Fibroblast of villous mesenchyme (primary cell): ENCODE data around the gene LRRTM1. TPM values are rescaled to one million over a fixed set of nuclear protein-coding genes. Genes with fewer than 3 reads are reported as not detected.

Experiments used
- DNase-seq: peaks from one replicate; pipeline ENCODE4 v3.0.0-alpha.2; 2010; ENCODE audit warnings: low read depth
- H3K4me3 ChIP-seq: 2 replicates; pipeline ENCODE4 v1.5.1; 2011; ENCODE audit warnings: low read depth, mild to moderate bottlenecking, low read length
- total RNA-seq: library from RNA; depleted of rRNA; stranded (reverse); fragments of >200 nt; gene quantifications from 2 replicates; pipeline ENCODE4 v1.2.3, GENCODE V29; 2012
- TF ChIP-seq, protein P1 (sequence below): IDR thresholded peaks from 2 replicates; pipeline ENCODE4 v1.5.1; 2012; ENCODE audit warnings: low read depth, mild to moderate bottlenecking, low read length; ENCODE audit not compliant: insufficient read depth

Gene LRRTM1
- total RNA-seq, 1 donor = not detected

DNA sequence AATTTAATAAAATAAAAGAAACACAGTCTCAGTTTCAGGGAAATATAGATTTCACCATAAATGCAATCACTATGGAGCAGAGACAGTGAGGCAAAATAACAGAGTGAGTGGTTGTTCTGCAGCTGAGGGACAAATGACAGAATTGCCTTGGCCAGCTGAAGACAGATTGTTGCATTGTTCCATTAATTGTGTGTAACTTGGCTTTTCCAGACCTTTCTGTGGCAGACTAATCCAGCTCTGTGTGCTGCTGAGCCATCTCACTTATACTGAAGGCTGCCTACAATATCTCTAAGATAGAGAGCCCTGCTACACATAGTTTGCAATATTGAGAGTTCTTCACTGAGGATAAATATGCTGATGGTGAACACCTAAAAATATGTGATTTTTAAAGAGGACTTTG lies 11.5 kb downstream of the LRRTM1 start:
- TF ChIP-seq, protein P1, sequence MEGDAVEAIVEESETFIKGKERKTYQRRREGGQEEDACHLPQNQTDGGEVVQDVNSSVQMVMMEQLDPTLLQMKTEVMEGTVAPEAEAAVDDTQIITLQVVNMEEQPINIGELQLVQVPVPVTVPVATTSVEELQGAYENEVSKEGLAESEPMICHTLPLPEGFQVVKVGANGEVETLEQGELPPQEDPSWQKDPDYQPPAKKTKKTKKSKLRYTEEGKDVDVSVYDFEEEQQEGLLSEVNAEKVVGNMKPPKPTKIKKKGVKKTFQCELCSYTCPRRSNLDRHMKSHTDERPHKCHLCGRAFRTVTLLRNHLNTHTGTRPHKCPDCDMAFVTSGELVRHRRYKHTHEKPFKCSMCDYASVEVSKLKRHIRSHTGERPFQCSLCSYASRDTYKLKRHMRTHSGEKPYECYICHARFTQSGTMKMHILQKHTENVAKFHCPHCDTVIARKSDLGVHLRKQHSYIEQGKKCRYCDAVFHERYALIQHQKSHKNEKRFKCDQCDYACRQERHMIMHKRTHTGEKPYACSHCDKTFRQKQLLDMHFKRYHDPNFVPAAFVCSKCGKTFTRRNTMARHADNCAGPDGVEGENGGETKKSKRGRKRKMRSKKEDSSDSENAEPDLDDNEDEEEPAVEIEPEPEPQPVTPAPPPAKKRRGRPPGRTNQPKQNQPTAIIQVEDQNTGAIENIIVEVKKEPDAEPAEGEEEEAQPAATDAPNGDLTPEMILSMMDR = no peak
- H3K4me3 ChIP-seq = no peak overlapping the region
- no peak for DNase-seq

DNA sequence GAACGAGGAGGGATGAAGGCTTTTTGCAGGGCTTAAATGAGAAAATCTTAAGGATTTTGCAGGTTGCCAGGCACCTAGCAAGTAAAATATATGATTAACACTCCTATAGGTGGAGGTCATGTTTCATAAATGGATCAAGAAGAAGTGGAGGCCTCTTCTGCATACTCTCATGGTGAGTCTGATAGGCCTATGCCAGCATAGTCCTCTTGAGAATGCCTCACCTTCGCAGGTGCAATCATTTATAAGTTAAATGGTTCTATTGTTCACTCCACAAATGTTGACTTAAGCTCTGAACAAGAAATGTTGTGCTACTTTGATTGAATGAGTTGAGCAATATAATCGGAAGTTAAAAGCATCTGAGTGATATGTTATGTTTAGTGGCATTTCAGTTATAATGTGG lies 12.1 kb downstream of the LRRTM1 start:
- DNase-seq = no peak
- TF ChIP-seq, protein P1 = no peak

DNA sequence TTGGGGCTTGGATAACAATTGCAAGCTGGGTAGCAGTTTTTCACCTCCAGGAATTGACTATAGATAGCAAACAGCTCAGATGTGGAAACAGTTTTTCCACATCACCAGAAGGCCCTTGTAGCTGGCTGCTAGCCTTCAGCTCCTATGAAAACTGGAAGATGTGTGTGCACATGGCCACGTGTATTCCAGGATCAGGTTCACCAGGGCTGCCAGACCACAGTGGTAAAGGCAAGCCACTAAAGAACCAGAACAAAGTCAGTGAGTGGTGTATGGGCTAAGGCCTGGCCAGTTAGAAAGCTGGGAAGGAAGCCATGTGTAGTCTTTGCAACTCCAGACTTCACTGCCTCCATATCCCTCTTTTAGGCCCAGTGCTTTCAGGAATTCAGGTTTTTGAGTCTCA lies 12.9 kb downstream of the LRRTM1 start:
- H3K4me3 ChIP-seq = no peak overlapping the region
- no peak for DNase-seq
- TF ChIP-seq, protein P1 = no peak

More for the DNA sequence above, 12.1 kb downstream of the LRRTM1 start:
- no peak overlapping the region for H3K4me3 ChIP-seq

DNA sequence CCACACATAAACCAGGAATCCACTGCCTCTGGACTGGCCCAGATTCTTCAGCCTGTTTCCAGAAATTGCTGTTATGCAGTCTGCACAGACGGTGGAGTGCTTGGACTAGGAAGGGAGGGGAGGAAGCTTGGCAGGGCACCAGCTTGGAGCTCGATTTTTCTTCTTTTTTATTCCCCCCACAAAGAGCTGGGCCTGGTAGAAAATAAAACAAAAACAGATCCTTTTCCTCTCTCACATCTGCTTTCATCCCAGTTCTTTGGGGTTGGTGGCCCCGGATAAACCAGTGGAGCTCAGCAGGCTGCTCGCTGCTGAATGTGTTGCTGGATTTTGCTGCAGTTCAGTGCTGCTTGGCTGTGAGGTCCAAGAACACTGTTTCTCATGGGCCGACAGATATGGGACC lies 16.0 kb downstream of the LRRTM1 start:
- TF ChIP-seq, protein P1 = no peak
- no peak for DNase-seq
- no peak overlapping the region for H3K4me3 ChIP-seq

DNA sequence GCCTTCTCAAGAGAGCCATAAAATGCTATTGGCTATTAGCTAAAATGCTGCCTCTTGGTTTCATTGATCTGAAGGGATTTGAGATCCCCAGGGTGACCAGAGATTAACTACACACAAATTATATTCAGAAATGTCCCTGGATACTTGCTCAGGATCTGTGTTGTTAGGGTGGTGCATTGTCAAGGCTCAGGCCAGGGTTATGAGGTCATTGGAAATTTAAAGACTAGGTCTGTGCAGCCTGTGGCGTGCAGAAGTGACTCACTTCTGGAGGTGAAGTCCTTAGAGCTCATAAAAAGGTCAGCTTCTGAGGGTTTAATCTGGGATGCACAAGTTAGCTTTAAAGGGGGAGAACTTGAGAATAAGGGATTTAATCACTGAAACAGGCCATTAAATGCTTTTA lies 23.5 kb downstream of the LRRTM1 start:
- DNase-seq = no peak
- no peak overlapping the region for H3K4me3 ChIP-seq
- TF ChIP-seq, protein P1 = no peak

DNA sequence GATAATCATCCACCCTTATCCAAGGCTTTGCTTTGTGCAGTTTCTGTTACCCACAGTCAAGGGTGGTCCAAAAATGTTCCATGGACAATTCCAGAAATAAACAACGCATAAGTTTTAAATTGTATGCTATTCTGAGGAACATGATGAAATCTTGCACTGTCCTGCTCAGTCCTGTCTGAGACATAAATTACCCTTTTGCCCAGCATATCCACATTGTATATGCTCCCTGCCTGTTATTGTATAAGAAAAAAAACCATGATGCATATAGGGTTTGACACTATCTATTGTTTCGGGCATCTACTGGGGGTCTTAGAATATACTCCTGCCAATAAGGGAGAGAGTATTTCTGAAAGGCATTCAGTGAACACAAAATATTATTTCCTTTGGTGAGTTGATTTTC lies 24.0 kb downstream of the LRRTM1 start:
- DNase-seq = no peak
- no peak overlapping the region for H3K4me3 ChIP-seq
- TF ChIP-seq, protein P1 = no peak

DNA sequence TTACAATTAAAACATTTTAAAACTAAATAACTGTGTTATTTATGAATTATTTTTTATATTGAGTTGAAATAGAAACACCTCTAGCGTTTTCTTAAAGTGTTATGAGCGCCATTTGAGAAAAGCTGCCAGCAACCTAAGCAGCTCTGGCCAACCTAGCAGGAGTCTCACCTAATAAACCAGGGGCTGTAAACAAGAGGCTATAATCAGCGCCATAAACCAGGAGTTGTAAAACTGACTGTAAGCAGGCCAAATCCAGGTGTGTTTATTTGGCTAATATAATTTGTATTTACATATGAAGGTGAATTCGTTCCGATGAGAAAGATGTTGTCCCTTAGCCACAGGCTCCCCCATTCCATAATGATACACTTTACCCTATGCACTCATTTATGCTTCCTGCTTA lies 34.7 kb downstream of the LRRTM1 start:
- TF ChIP-seq, protein P1 = no peak
- no peak for DNase-seq
- H3K4me3 ChIP-seq = no peak overlapping the region
